ELF-1 (cell line): ENCODE data around the gene CENPH.
"Not testable (repeated sequence)": the region's sequence is repeated elsewhere in the genome, so short reads cannot be mapped to it uniquely, and the experiment has no call there.

Source experiments
- DNase-seq: peaks from one replicate; pipeline ENCODE4 v3.0.0-alpha.2; 2016; ENCODE audit warnings: low read depth, low spot score

Gene CENPH

DNA sequence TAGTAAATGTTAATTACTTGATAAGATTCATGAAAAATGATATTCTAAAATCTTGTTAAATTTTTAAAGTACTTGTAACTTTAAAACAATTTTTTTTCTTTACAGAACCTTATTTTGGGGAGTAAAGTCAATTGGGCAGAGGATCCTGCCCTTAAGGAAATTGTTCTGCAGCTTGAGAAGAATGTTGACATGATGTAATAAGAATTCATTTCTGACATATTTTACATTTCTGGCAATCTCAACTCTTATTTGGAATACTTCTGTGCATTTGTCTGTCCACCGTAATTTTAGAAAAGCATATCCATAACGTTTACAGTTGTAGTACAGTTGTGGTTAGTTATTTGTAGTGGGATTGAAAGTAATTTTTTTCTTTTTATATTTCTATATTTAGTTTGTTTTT, 20.2 kb downstream of the CENPH start:
- DNase-seq: no peak

DNA sequence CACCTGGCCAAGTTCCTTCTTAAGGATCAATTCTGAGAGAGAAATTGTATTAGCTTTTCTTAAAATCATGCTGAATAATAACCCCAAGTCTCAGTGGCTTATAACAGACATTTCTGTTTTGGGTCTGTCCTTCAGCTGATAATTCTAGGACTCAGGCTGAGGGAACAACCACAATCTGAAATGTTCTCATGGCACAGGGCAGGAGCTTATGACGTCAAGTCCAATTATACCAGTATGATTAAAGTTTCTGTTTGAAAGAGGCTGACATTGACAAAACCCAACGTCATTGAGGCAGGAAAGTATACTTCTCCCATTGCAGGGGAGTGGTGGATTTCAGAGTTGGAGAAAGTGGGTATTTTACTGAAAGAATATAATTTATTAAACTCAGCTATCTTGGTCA, 21.8 kb downstream of the CENPH start:
- DNase-seq: no peak

DNA sequence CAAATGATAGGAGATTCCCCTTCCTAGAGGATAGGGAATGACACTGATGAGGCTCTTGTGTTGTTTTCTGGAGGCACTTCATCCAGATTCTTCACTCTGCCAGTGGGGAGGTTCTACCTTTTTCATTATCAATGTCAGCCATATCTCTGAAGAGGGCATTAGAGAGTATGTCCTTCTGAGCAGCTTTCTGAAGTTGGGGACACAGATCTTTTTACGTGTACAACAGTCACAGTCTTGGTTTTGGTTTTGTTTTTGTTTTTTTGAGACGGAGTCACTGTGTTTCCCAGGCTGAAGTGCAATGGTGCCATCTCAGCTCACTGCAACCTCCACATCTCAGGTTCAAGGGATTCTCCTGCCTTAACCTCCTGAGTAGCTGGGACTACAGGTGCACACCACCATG, 22.6 kb downstream of the CENPH start:
- DNase-seq: no peak

DNA sequence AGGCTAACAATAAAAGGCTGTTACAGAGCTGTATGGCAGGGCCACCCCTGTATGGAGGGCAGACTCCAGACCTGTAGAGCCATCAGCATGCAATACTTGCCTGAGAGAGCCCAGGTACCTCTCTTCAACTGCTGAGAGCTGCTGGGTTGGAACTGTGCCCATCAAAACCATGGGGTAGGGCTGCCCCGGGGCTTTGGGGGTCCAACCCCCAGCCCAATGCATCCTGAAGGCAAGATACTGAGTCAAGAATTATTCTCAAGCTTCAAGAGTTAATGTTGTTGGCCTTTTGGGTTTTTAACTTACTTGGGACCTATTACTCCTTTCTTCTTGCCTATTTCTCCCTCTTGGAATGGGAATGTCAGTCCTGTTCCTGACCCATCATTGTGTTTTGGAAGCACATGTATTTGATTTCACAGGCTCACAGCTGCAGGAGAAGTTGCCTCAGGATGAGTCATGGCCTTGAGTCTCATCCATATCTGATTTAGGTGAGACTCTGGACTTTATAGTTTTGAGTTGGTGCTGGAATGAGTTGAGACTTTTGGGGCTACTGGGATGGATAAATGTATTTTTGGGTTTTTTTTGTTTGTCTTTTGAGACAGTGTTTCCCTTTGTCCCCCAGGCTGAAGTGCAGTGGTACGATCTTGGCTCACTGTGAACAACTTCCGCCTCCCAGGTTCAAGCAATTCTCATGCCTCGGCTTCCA, 24.3 kb downstream of the CENPH start:
- no peak for DNase-seq

DNA sequence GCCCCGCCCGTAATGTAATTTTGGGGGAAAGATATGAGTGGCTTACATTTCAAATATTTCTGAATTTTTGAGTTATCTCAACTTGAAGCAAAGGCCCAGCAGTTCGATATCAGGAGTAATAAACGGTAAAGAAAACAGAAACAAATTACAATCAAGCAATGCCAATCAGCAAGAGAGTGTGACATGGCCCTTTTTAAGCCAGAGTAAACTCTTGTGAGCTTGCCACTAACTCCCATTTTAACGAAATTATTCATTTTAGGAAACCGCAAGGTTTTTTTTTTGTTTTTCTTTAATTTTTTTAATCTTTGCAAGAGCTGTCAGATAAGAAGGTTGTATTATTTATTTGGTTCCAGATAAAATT, 27.7 kb downstream of the CENPH start:
- no peak for DNase-seq

GRCh38 chr5:69217548-69218526, 28.5 kb downstream of the CENPH start:
- peak; percentile 94 for DNase-seq

GRCh38 chr5:69219939-69220338, 30.6 kb downstream of the CENPH start:
- DNase-seq: no peak

DNA sequence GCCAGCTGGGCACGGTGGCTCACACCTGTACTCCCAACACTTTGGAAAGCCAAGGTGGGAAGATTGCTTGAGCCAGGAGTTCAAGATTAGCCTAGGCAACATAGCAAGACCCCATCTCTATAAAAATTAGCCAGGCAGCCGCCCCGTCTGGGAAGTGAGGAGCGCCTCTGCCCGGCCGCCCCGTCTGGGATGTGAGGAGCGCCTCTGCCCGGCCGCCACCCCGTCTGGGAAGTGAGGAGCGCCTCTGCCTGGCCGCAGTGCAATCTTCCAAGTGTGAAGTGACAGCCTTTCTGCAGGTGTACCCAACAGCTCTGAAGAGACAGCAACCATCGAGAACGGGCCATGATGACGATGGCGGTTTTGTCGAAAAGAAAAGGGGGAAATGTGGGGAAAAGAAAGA, 31.0 kb downstream of the CENPH start:
- DNase-seq: not testable (repeated sequence)

- DNase-seq: not testable (repeated sequence)
Measured at GRCh38 chr5:69220833-69221232, 31.4 kb downstream of the CENPH start.

DNA sequence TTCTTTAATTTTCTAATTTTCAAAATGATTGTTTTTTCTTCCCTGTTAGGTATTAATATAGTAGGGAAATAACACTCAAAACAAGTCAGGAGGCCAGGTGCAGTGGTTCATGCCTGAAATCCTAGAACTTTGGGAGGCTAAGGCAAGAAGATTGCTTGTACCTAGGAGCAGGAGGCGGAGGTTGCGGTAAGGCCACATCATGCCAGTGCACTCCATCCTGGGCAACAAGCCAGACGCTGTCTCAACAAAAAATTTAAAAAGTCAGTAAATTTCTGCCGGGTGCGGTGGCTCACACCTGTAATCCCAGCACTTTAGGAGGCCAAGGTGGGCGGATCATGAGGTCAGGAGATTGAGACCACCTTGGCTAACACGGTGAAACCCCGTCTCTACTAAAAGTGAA, 35.1 kb downstream of the CENPH start:
- no peak for DNase-seq

DNA sequence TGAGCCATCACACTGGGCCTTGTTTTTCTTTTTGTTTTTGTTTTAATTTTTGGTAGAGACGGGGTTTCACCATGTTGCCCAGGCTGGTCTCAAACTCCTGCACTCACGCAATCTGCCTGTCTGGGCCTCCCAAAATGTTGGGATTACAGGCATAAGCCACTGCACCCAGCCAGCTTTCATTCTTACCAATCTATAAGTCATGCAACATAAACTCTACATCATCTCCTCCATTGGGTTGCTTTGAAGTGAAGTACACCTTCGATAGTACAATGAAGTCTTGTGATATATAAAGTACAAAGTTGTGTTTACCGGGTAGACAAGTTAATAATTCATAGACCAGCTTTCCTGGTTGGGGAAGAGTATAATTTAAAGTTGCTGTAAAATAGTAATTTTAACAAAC, 36.5 kb downstream of the CENPH start:
- no peak for DNase-seq

GRCh38 chr5:69230181-69230580, 40.8 kb downstream of the CENPH start:
- no peak for DNase-seq

DNA sequence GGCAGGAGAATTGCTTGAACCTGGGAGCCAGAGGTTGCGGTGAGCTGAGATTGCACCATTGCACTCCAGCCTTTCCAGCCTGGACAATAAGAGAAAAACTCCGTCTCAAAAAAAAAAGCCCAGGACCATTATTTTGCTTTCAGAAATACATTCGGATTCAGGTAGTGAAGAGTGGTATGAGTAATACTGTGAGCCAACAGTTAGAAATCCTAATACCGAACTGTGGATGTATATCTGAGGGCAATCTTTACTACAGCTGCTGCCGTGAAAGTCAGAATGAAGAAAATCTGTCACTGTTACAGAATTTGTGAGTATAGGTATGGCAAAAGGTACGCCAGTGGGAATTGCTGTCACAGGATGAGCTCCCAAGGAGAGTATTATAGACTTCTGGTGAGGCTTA, 41.9 kb downstream of the CENPH start:
- no peak for DNase-seq

DNA sequence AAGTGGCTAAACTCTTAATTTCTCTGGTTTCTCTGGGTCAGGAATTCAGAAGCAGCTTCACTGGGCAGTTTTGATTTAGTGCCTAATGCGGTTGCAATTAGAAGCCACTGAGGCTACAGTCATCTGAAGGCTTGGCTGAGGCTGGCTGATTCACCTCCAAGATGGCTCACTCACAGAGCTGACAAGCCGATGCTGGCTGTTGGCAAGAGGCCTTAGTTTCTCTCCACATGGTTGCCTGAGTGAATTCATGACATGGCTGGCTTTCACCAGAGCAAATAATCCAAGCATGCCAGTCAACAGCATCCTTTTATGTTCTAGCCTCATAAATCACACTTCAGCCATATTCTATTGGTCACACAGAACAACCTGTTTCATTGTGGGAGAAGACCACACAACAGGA, 42.5 kb downstream of the CENPH start:
- DNase-seq: no peak

- DNase-seq: peak; percentile 95
Measured at GRCh38 chr5:69234457-69235268, 45.3 kb downstream of the CENPH start, which contains the start of gene CDK7. Gene CDK7 (plus strand): TSS chr5:69234886. CDS start chr5:69234976, 90 bp downstream.

- not testable (repeated sequence) for DNase-seq
Measured at GRCh38 chr5:69236733-69237132, 47.4 kb downstream of the CENPH start.

GRCh38 chr5:69237877-69238276, 48.5 kb downstream of the CENPH start:
- DNase-seq: no peak

- no peak for DNase-seq
Measured at GRCh38 chr5:69238760-69239251, 49.4 kb downstream of the CENPH start.

- DNase-seq: no peak
Measured at GRCh38 chr5:69242215-69242927, 53.0 kb downstream of the CENPH start.

GRCh38 chr5:69245031-69245430, 55.6 kb downstream of the CENPH start:
- DNase-seq: no peak

- no peak for DNase-seq
Measured at GRCh38 chr5:69248019-69248418, 58.6 kb downstream of the CENPH start.
